Tibial nerve (tissue), 4 donors: ENCODE data around the gene KIFBP.

Experiments used
- EP300 ChIP-seq, 2 donors: sonication (generic); formaldehyde crosslinking; IDR thresholded peaks; one replicate each; pipeline ENCODE4 v1.6.1; 2017; ENCODE audit warnings: antibody characterized with exemption in 2 of 2, mild to moderate bottlenecking in 1 of 2
- POLR2A ChIP-seq, 2 donors: fragments of 450-650 bp; IDR thresholded peaks; one replicate each; pipeline ENCODE4 v1.6.1; 2017; ENCODE audit warnings: antibody characterized with exemption in 2 of 2, mild to moderate bottlenecking in 2 of 2, moderate library complexity in 2 of 2
- TF ChIP-seq, protein P1 (sequence below), 5 experiments: fragments of 200-600 bp in 3 of 5; fragments of 450-650 bp in 2 of 5; sonication (generic) in 3 of 5; IDR thresholded peaks; one replicate each; pipeline ENCODE4 v1.5.1; 2016 to 2019; ENCODE audit warnings: antibody characterized with exemption in 5 of 5, mild to moderate bottlenecking in 3 of 5, moderate library complexity in 2 of 5

DNA sequence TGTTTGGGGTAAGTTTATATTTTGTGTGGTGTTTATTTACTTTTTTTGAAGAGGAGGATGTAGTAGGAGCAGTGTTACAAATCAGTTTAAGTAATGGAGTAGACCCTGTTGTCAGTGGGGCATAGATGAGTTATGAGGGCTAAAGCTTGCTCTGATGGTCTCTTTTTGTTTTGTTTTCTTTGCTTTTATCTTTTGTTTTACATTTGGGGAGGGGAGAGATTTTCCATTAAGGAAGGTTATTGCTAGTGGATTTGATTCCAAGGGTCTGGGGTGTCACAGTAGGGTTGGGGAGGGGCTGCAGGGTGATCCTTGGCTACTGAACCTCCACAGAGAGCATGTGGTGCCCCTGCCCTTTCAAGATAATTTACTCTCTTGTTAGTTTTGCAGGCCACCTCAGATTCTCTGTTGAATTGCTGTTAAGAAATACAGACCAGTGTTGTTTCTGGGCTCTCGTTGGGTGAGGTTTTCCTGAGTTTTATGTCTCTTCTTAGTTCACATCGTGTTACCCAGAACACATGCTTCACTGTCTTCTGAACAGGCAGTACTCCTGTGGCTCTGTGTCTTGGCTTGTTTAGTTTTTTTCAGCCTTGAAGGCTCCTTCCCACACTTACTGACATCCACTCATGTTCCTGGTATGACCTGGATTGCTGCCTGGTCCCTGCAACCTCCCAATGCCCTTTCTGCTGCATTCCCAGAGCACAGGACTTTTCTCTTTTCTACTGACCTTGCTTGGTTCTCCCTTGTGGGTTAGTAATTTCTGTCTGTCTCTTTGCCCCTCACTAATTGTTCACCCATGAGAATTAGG, 4.2 kb downstream of the KIFBP start:
- TF ChIP-seq, protein P1, sequence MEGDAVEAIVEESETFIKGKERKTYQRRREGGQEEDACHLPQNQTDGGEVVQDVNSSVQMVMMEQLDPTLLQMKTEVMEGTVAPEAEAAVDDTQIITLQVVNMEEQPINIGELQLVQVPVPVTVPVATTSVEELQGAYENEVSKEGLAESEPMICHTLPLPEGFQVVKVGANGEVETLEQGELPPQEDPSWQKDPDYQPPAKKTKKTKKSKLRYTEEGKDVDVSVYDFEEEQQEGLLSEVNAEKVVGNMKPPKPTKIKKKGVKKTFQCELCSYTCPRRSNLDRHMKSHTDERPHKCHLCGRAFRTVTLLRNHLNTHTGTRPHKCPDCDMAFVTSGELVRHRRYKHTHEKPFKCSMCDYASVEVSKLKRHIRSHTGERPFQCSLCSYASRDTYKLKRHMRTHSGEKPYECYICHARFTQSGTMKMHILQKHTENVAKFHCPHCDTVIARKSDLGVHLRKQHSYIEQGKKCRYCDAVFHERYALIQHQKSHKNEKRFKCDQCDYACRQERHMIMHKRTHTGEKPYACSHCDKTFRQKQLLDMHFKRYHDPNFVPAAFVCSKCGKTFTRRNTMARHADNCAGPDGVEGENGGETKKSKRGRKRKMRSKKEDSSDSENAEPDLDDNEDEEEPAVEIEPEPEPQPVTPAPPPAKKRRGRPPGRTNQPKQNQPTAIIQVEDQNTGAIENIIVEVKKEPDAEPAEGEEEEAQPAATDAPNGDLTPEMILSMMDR (IDR thresholded peaks at IDR 0.05), result no peak
- TF ChIP-seq EP300 (IDR thresholded peaks at IDR 0.05) (peak in 1 of 2 donors; percentile 72), POLR2A (IDR thresholded peaks at IDR 0.05) (no peak)
